Adrenal gland (tissue), 12 donors: ENCODE results near the gene VPS13D. TPM values are rescaled to one million over a fixed set of nuclear protein-coding genes. Genes with fewer than 3 reads are reported as not detected.

Source experiments
- DNase-seq, 7 donors: peaks; one replicate each; pipeline ENCODE4 v3.0.0-alpha.2; 2019 to 2020
- H3K27ac ChIP-seq, 5 donors: fragments of 200-600 bp; sonication (generic) in 4 of 5; 1 replicate in 3 of 5; 2 replicates in 2 of 5; pipeline versions ENCODE4 v1.5.1 to v1.8.0; 2016 to 2020; ENCODE audit warnings: mild to moderate bottlenecking in 1 of 5
- H3K27me3 ChIP-seq: fragments of 200-600 bp; 2 replicates; pipeline ENCODE4 v1.8.0; 2021
- H3K36me3 ChIP-seq, 2 donors: fragments of 200-600 bp; replicated peaks in 1 of 2; 1 replicate in 1 of 2; 2 replicates in 1 of 2; pipeline versions ENCODE4 v1.5.1 to v1.8.0; 2018 to 2022
- H3K4me1 ChIP-seq, 2 donors: fragments of 200-600 bp; replicated peaks in 1 of 2; 1 replicate in 1 of 2; 2 replicates in 1 of 2; pipeline versions ENCODE4 v1.5.1 to v1.8.0; 2018 to 2021
- H3K4me3 ChIP-seq, 4 donors: fragments of 200-600 bp; sonication (generic) in 3 of 4; one replicate each; pipeline ENCODE4 v1.5.1; 2016 to 2018
- H3K9me3 ChIP-seq, 3 donors: fragments of 200-600 bp; sonication (generic) in 1 of 3; replicated peaks in 1 of 3; 1 replicate in 2 of 3; 2 replicates in 1 of 3; pipeline versions ENCODE4 v1.5.1 to v1.8.0; 2016 to 2021
- POLR2A ChIP-seq, 2 donors: fragments of 450-650 bp; IDR thresholded peaks; one replicate each; pipeline ENCODE4 v1.6.1; 2017; ENCODE audit warnings: antibody characterized with exemption in 2 of 2, mild to moderate bottlenecking in 2 of 2, moderate library complexity in 1 of 2
- WGBS, 4 donors: extraction: QIAGEN DNeasy Blood & Tissue Kit in 2 of 4; methylation state at CpG; one replicate each; pipeline versions ENCODE4 v1.1.5 to v1.1.7; 2013 to 2017; 5-methylcytosine and 5-hydroxymethylcytosine counted together
- intact Hi-C, 2 donors: fragments of 100-400 bp; cut with DNase I; formaldehyde crosslinking; loops; one replicate each; pipeline versions ENCODE4 v1.14.1 to v1.15.0; 2022 to 2023
- polyA plus RNA-seq, 3 donors: library from polyadenylated mRNA; stranded (reverse); fragments of 200-250 nt in 2 of 3; fragments of 350-450 nt in 1 of 3; fragmentation: Illumina TruSeq in 1 of 3; extraction: RNeasy Lipid Tissue Mini Kit (QIAGEN cat#74804) in 1 of 3; gene quantifications; one replicate each; pipeline ENCODE4 v1.2.3, GENCODE V29; 2013 to 2014
- total RNA-seq, 9 donors: library from RNA; depleted of rRNA in 4 of 9; stranded (reverse); fragments of >200 nt in 4 of 9; fragments of 120-200 nt in 1 of 9; fragmentation: NEBNext Ultra II Directional in 1 of 9; extraction: Animal tissue kit (Norgen Biotek cat#: 25700) in 1 of 9; gene quantifications; one replicate each; pipeline versions ENCODE4 v1.1.0 to v1.2.4, GENCODE V29; 2013 to 2023
- TF ChIP-seq, protein P1 (sequence below), 6 experiments: fragments of 450-650 bp in 4 of 6; fragments of 200-600 bp in 2 of 6; sonication (generic) in 1 of 6; IDR thresholded peaks; 1 replicate in 5 of 6; 2 replicates in 1 of 6; pipeline versions ENCODE4 v1.5.1 to v1.8.0; 2016 to 2021; ENCODE audit warnings: antibody characterized with exemption in 6 of 6, mild to moderate bottlenecking in 2 of 6, moderate library complexity in 1 of 6
- donor health status: healthy with polysubstance abuse.
- donor health status: Bipolar disorder and iron deficiency.
- donor health status: DM: yes; HTN: yes; CAD: no.
- donor health status: DM: no; HTN: no; CAD: no.
- donor health status: DM: no; HTN: no; CAD: no.
- donor health status: DM: yes; HTN: yes; CAD: no.

The VPS13D gene
- total and polyA plus RNA-seq, 12 donors: 17.0 to 62.3 (median 39.9) TPM

- peak overlapping the region in 1 of 4 donors; percentile 98 for H3K4me3 ChIP-seq
- 58 to 69% (median 62%) methylated on average over 11 to 13 of the region's 13 CpGs for WGBS, 4 donors
These were observed 420 bp upstream of the VPS13D start for GRCh38 chr1:12229386-12229834.

GRCh38 chr1:12230549-12231275 lies 882 bp downstream of the VPS13D start:
- Histone ChIP-seq H3K9me3 (no peaks in the 10 kb centered on the region), H3K4me1 (peaks cover 13 to 18% of the 10 kb centered on the region in 2 donors), H3K4me3 (peak overlapping the region; percentile 48 to 98 (median 83)), H3K27me3 (no peaks in the 10 kb centered on the region), H3K27ac (peak overlapping the region; percentile 81 to 91 (median 86)), H3K36me3 (peaks cover 0 to 12% of the 10 kb centered on the region in 2 donors)
- peak; percentile 62 to 81 (median 78) for DNase-seq
- intact Hi-C loops: no loop called here
- 0 to 4% (median 1%) methylated on average over 10 to 36 of the region's 36 CpGs for WGBS, 4 donors
- TF ChIP-seq POLR2A (IDR thresholded peaks at IDR 0.05): peak in 1 of 2 donors; percentile 56
- TF ChIP-seq, protein P1, sequence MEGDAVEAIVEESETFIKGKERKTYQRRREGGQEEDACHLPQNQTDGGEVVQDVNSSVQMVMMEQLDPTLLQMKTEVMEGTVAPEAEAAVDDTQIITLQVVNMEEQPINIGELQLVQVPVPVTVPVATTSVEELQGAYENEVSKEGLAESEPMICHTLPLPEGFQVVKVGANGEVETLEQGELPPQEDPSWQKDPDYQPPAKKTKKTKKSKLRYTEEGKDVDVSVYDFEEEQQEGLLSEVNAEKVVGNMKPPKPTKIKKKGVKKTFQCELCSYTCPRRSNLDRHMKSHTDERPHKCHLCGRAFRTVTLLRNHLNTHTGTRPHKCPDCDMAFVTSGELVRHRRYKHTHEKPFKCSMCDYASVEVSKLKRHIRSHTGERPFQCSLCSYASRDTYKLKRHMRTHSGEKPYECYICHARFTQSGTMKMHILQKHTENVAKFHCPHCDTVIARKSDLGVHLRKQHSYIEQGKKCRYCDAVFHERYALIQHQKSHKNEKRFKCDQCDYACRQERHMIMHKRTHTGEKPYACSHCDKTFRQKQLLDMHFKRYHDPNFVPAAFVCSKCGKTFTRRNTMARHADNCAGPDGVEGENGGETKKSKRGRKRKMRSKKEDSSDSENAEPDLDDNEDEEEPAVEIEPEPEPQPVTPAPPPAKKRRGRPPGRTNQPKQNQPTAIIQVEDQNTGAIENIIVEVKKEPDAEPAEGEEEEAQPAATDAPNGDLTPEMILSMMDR (IDR thresholded peaks at IDR 0.05): no peak

More at GRCh38 chr1:12229386-12229834, 420 bp upstream of the VPS13D start:
- intact Hi-C loops: no loop called here
- Histone ChIP-seq H3K9me3 (no peaks in the 10 kb centered on the region), H3K4me1 (peaks cover 13 to 18% of the 10 kb centered on the region in 2 donors), H3K36me3 (peaks cover 0 to under 1% of the 10 kb centered on the region in 2 donors), H3K27ac (no peak overlapping the region), H3K27me3 (no peaks in the 10 kb centered on the region)
- DNase-seq: no peak
- TF ChIP-seq, protein P1 (IDR thresholded peaks at IDR 0.05): no peak
- TF ChIP-seq POLR2A (IDR thresholded peaks at IDR 0.05): no peak

DNA sequence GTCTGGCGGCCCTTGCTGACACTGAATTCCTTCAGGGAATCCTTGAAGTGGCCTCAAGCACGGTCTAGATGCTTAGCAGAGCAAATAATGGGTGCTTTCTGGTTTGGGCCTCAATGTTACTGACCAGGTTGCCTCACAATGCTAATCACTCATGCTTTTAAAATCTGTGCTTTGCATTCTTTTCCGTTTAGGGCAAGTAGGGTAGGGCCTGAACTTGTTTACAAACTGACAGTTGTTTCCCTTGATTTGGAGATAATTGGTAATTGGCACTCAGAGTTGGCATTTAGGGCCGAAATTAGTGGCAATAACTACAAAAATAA lies 1.4 kb downstream of the VPS13D start:
- TF ChIP-seq, protein P1 (IDR thresholded peaks at IDR 0.05): no peak
- TF ChIP-seq POLR2A (IDR thresholded peaks at IDR 0.05): no peak
- H3K27me3 ChIP-seq: no peaks in the 10 kb centered on the region
- peaks cover 0 to 15% of the 10 kb centered on the region in 2 donors for H3K36me3 ChIP-seq
- 13 to 17% (median 15%) methylated on average over 2 to 4 of the region's 4 CpGs for WGBS, 4 donors
- H3K27ac ChIP-seq: peak overlapping the region; percentile 81 to 91 (median 86)
- H3K4me3 ChIP-seq: peak overlapping the region; percentile 13 to 98 (median 59)
- no peak for DNase-seq
- intact Hi-C loops: no loop called here
- no peaks in the 10 kb centered on the region for H3K9me3 ChIP-seq
- peaks cover 13 to 18% of the 10 kb centered on the region in 2 donors for H3K4me1 ChIP-seq

DNA sequence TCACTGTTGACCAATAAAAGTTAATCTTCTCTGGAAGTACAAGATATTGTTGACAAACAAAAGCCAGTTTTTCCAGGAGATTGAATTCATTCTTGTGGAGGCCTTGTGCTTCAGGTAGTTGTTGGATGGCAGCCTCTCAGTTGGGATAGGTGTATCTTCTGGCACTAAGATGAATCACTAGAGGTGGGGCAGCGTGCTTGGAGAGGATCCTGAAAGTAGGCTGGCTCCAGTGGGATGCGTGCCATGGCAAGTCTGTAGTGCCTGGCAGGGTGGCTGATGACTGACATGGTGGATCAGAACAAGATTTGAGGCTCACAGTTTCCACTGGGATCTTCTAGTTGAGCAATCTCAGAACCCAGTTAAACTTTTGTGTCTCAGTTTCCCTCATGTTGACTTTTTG lies 2.4 kb downstream of the VPS13D start:
- Histone ChIP-seq H3K36me3 (peaks cover 0 to 21% of the 10 kb centered on the region in 2 donors), H3K4me3 (no peak overlapping the region), H3K27ac (peak overlapping the region in 1 of 5 donors; percentile 86), H3K9me3 (no peaks in the 10 kb centered on the region), H3K4me1 (peaks cover 13 to 18% of the 10 kb centered on the region in 2 donors), H3K27me3 (no peaks in the 10 kb centered on the region)
- WGBS, 4 donors: 66 to 78% (median 71%) methylated on average over 2 of the region's 2 CpGs
- DNase-seq: peak in 4 of 7 donors; percentile 31 to 44 (median 36)
- intact Hi-C loops: no loop called here
- TF ChIP-seq, protein P1 (IDR thresholded peaks at IDR 0.05): no peak
- no peak for TF ChIP-seq POLR2A (IDR thresholded peaks at IDR 0.05)
